ENCODE data around the gene ATP9A. TPM values are rescaled to one million over a fixed set of nuclear protein-coding genes. Genes with fewer than 3 reads are reported as not detected.
"Not testable (repeated sequence)": the region's sequence is repeated elsewhere in the genome, so short reads cannot be mapped to it uniquely, and the experiment has no call there.

Gene ATP9A
- total RNA-seq, 1 experiment from 2014 or later: 20.6 TPM

DNA sequence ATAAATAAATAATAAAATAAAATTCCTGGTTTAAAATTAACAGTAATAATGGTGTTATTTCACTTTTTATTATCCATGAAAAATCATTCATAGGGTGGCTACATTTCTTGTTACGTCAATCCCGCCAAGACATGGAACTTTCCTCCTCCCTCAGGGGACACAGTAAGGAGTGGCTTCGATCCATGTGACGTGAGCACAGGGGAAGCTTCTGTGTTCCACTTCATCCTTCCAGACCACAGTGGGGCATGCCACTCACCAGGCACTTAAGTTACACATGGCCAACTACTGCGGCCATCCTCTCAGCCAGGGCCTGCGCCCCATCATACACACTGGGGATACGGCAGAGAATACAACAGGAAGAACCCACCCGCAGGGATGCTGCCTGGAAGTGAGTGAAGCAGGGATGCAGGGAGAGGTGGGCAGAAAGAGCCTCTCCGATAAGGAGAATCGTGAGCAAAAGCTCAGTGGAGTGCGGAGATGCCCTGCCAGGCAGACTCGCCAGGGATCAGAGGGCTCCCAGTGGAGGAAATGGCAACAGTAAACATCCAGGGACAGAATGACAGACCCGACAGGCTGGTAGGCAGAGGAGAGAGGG lies 75.3 kb downstream of the ATP9A start:
- DNase-seq (ENCODE audit: low read depth): no peak

DNA sequence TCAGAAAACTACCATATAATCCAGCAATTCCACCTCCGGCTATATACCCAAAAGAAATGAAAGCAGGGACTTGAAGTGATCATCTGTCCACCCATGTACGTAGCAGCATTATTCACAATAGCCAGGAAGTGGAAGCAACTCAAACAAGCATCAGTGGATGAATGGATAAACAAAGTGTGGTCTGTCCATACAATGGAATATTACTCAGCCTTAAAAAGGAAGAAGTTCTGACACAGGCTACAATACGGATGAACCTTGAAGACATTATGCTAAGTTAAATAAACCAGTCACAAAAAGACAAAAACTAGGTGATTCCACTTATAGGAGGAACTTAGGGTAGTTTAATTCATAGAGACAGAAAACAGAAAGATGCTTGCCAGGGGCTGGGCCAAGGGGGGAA lies 76.5 kb downstream of the ATP9A start:
- no peak for DNase-seq (ENCODE audit: low read depth)

DNA sequence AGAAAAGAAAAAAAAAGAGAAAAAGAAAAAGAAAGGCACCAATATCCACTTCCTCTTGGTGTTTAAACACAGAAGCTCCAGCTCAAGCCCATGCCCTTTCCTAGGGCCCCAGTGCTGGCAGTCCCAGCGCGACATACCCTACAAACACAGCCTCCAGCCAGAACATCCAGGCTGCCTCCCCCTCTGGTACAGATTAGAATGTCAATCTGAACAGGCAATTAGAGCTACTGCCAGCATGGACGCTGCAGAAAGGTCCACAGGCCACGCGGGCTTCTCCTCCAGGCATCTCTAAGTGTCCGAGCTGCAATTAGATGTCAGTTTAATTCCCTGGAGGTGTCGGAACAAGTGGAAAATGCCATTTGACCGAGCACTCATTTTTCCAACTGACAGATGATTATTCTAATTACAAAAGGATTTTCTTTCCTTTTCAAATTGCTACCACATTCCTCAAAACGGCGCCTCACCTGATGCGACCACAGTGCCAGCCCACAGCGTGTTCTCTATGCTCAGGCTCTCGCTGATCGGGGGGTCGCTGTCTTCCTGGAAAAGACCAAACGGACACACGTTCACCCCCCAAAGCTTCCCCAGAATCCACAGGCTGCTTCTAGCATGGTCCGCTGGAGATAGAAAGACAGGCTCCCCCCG lies 79.5 kb downstream of the ATP9A start:
- no peak for DNase-seq (ENCODE audit: low read depth)

DNA sequence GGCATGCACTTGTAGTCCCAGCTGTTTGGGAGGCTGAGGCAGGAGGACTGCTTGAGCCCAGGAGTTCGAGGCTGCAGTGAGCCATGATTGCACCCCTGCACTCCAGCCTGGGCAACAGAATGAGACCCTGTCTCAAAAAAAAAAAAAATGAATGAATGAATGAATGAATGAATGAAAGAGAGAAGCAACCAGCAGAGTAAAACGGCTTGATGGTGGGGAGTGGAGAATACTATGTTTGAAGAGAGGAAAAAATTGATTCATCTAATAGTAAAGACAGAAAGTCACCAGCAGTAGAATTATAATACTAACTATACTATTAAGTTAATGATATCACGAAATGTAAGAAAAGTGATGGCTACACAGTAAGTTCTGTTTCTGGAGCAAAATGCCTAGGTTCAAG lies 80.6 kb downstream of the ATP9A start:
- no peak for DNase-seq (ENCODE audit: low read depth)

DNA sequence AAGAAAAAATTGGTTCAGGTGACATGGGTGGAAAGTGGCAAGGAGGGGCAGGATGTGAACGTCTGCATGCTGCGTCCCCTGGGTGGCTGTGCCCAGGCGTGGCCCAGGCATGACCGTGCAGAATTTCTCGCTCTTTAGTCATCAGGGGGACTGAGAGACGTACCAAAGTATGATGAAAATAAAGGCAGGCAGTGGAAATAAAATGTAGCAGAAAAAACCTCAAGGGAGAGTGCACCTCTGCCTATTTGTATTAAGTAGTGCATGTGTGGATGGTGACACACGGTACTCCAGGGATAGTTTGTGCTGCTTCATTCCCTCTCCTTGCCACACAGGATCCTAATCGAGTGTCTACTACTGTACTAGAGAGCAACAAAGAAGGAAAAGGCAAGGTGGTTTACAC lies 81.1 kb downstream of the ATP9A start:
- peak; percentile 87 for DNase-seq (ENCODE audit: low read depth)

DNA sequence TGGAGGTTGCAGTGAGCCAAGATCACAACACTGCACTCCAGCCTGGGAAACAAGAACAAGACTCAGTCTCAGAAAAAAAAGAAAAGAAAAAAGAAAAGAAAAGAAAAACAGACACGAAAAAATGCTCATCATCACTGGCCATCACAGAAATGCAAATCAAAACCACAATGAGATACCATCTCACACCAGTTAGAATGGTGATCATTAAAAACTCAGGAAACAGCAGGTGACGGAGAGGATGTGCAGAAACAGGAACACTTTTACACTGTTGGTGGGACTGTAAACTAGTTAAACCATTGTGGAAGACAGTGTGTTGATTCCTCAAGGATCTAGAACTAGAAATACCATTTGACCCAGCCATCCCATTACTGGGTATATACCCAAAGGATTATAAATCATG lies 82.7 kb downstream of the ATP9A start:
- DNase-seq (ENCODE audit: low read depth): not testable (repeated sequence)

DNA sequence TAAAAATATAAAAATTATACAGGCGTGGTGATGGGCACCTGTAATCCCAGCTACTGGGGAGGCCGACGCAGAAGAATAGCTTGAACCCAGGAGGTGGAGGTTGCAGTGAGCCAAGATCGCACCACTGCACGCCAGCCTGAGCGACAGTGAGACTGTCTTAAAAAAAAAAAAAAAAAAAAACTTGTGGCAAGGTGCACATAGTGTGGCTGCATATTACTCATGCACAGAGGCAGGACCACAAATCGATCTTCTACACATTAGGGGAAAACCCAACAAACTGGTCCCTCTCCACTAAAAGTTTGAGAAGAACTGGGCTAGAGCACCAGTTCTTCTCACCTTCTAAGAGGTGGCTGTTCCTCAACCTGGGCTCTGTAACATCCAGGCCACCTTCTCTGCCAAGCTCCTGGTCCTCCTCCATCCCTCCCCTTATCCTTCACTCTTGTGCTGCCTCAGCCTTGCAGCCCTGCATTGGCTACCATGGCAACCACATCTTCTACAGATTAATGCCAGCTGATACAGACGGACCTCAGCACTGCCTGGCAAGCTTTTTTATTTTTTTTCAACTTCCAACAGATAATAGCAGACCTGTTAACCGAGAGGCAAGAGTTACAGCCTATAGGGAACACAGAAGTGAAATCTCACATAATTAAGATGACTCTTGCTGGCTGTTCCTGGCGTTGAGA lies 88.0 kb downstream of the ATP9A start:
- no peak for DNase-seq (ENCODE audit: low read depth)

DNA sequence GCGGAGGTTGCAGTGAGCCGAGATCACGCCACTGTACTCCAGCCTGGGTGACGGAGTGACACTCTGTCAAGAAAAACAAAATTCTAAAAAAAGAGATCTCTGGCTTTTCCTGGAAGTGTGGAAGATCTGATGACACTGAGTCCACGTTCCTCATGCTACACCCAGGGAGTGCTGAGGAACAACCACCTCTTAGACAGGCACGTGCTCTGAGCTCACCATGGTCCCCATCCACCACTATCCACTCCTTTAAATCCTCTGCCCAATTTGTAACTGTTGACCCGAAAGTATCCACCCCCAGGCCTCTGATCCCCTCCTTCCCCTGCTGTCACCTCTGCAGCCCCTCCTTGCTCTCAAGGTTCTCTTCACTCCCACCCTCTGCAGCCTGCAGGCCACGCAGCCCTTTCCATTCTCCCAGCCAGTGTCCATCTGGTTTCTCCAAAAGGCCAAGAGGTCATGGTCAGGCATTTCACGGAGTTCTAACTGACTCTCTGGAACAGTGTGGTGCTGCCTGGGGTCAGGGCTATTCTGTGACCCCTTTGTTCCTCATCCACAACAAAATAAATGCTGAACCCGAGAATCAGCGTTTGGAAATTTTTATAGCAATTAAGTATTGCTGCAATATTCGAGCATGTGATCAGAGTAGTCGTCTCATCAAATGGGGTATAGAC lies 88.8 kb downstream of the ATP9A start:
- no peak for DNase-seq (ENCODE audit: low read depth)

DNA sequence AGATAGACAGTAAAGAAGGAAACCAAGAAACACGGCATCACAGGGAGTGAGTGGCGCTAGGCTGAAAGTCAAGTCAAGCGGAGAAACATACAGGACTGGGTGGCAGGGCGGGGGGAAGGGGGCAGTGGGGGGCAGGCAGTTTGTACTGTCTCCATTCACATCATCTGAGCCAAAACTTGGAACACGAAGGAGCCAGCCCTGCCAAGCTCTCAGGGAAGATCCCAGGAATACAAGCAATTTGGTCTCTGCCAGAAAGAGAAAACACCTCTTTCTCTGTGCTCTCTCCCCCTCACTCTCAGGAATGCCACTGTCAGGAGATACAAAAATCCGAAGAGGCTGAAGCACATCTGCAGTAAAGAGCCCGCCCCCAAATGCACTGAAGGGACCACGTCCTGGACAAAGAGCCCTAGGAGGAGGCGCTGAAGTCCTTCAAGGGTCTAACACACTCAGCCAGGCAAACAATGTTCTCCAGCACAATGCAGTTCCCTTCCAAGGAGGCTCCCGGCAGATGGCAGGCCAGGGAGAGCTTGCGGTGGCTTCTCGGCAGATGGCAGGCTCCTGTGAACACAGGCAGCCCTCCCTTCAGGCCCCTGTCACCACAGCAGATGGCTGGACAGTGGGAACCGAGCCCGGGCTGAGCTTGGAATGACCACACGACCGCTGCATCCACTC lies 90.0 kb downstream of the ATP9A start:
- DNase-seq (ENCODE audit: low read depth): no peak

DNA sequence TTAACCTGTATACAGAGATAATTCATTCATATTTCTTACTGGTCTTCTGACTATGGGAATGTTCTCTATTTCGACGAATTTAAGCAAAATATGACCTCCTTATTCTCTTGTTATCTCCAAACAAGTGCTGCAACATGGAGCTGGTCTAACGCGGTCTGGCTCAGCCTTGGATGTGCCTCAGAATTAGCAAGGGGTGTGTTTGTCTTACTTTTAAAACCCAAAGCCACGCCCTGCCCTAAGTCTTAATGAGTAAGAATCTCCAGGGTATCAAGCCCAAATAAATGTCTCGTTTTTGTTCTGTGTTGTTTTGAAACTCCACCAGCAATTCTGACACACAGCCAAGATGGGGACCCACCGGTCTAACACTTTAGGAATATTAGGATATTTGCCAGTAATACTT lies 99.2 kb downstream of the ATP9A start:
- no peak for DNase-seq (ENCODE audit: low read depth)

DNA sequence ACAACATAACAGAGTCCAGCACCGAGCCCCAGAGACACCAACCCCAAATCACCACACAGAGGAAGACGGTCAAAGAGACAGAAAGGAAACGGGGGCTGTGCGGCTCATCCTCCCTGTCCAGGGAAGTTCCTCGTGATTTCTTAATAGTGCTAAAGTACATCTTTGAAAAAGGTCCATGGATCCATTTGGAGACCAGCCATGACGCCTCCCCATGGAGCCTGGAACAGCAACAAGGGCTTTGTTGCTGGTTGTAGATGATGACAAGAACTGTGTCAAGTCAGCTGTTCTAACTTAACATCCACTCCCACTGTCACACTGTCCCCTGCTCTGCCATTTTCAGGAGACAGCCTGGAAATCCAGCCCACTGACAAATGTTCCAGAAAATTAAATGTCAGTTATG lies 99.7 kb downstream of the ATP9A start:
- no peak for DNase-seq (ENCODE audit: low read depth)

DNA sequence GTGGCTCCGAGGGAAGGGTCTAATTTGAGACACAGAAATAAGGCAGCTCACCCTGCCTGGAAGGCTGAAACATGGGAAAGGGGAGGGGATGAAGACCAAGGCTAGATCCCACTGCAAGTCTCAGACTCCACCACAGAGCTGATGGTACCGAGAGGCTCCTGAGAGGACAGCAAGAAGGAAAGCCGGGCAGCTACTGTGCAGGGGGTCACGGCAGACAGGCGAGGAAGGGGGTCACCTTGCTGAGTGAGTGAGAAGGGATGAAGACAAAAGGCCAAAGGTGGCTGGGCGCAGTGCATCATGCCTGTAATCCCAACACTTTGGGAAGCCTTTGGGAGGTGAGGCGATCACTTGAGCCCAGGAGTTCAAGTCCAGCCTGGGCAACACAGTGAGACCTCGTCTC lies 100.7 kb downstream of the ATP9A start:
- DNase-seq (ENCODE audit: low read depth): no peak

DNA sequence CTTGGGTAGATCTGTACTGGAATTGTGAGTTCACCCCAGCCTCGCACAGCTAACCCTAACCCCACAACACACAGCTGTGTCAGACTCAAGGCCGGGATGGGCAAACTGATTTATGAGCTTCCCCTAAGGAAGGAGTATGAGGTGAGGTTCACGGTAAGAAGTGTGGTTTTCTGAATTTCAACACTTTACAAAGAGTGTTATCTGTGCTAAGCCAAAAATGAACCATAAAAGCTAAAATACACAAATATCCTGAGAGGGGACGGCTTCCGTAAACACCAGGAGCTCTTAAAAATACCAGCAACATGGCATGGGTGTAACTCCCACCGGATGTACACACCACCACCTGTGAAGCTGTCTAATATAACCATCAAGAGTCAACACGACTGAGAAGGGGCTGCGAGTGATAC lies 101.2 kb downstream of the ATP9A start:
- DNase-seq (ENCODE audit: low read depth): no peak

DNA sequence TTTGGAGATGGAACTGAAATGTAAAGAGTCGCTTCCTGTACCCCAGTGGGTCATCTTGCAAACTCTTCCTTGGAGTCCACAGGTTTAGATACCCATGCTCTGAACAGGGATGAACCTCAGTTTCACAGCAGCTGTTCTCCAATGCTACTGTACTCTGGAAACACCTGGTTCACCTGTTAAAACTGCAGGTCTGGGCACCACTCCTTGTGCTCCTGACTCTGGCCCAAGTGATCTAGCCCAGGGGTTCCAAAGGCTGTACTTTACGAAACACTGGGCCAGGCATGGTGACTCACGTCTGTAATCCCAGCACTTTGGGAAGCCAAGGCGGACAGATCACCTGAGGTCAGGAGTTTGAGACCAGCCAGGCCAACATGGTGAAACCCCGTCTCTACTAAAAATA lies 102.1 kb downstream of the ATP9A start:
- DNase-seq (ENCODE audit: low read depth): no peak

DNA sequence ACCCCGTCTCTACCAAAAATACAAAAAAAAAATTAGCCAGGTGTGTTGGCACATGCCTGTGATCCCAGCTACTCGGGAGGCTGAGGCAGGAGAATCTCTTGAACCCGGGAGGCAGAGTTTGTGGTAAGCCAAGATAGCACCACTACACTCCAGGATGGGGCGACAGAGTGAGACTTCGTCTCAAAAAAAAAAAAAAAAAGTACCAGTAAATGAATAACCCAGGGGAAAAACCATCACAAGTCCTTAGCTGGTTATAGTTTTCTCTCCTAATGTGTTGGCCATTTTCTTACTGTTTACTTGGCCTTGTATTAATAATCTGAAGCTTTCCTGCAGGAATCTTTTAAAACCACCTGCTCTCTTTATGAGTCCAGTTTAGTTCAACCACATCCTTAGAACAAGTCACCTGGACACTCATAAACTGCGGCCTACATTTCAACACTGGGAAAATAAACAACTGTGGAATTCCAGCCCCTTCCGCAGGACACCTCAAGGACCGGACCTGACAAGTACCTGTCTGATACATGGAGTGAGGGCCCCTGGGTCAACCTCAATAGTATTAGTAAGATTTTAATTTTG lies 102.6 kb downstream of the ATP9A start:
- no peak for DNase-seq (ENCODE audit: low read depth)

DNA sequence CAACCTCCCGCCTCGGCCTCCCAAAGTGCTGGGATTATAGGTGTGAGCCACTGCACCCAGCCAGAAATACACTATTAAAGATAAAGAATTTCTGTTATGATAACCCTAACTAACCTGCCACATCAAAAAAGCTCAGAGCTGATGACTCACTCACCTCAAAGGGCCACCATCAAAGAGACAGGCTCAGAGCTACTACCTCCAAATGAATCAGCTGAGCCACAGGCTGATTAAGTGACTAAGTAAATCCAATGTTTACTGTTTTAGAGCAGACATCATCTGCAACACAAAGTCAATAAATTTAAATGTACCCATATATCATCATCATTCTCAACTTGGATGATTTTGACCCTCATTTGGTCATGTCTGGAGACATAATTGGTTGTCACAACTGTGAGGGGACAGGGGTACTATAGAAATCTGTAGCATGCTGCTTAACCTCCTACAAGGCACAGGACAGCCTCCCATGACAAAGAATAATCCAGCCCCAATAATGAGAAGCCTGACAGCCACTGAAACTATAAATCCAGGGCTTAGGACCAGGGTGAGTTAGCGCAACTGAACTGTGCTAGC lies 106.5 kb downstream of the ATP9A start:
- DNase-seq (ENCODE audit: low read depth): peak; percentile 97

DNA sequence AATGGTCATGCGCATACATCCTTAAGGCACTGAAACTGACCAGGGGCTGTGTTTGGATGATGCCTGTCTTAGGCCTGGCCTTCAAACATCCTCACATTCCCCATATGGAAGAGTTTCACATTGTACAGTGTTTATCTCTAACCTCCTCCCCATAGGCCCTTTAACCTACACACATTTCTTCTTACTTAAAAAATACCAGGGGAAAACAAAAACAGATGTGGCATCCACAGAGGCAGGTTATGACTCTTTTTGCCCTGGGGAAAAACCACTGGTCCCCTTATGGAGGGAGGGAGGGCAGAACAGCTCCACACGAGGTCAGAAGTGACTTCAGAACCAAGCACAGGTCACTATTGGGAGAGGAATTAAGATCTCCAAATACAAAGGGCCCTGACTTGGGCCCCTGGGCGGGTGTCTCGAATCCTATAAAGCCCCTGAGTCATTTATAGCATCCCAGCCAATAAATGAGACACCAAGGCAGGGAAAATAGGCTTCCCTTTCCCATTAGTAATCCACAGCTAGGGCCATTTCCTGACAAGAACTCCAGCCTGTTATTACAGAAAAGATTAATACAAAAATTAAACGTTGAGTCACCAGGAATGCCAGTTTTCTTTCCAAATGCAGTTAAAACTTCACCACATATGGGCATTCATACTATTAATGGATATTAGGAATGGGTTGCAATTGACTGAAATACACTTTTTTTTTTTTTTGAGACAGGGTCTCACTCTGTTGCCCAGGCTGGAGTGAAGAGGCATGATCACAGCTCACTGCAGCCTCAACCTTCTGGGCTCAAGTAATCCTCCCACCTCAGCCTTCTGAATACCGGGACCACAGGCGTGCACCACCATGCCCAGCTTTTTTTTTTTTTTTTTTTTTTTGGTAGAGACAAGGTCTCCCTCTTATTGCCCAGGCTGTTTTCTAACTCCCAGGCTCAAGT lies 107.2 kb downstream of the ATP9A start:
- DNase-seq (ENCODE audit: low read depth): peak; percentile 97

DNA sequence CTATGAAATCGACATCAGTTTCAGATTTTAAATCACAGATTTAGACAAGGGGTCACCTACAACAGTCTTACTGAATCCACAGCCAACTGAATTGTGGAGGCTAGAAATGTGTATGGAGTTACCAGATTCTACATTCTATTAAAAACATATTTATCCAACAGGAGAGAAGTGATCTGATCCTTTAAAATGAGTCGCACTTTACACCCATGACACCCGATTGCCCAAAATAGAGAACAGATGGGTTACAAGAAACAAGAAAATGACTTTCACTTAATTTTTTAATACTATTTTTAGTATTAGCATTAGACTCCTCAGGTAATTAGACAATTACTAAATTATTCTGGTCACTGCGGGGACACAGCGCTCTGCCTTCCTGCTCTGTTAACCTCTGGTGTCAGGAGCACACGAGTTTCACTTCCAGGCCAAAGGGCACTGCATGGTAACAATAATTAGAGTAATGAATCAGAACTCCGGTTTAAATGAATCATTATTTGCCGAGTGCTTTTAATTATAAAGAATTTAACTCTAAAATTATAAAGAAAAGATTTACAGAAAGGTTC lies 108.6 kb downstream of the ATP9A start:
- no peak for DNase-seq (ENCODE audit: low read depth)

DNA sequence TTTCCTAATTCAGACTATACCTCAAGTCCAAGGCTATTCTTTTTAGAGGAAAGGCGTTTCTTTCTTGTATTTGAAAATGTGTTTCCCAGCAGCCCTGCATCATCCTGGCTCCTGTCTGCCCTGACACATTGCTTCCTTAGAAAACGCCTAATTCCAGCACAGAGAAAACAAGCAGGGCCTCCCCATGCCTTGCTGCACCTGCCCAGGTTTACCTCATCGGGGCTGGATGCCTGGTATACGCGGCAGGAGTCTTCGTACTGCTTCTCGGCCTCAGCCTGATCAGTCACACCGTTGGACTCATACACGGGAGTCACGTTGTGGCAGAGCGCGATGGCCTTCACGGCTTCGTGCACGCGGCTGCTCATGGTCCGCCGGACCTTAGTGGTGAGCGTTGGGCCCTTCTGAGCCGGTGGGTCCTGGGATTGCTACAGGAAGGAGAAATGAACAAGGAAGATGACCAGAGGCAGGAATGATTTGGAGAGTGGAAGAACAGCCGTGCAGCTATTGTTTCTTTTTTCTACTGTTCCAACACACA lies 111.4 kb downstream of the ATP9A start:
- no peak for DNase-seq (ENCODE audit: low read depth)

DNA sequence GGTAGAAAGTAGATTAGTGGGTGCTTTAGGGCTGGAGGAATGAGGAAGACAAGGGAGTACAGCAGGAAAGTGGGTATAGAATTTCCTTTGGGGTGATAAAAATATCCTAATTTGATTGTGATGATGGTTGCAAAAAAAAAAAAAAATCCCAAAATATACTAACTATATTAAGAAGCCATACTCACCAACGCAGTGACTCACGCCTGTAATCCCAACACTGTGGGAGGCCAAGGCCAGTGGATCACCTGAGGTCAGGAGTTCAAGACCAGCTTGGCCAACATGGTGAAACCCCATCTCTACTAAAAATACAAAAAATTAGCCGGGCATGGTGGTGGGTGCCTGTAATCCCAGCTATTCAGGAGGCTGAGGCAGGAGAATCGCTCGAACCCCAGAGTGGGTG lies 112.1 kb downstream of the ATP9A start:
- DNase-seq (ENCODE audit: low read depth): not testable (repeated sequence)

All from M059J (cell line).